GM12874 (cell line): ENCODE results near the gene ATG101.

Source experiments
- CTCF ChIP-seq: IDR thresholded peaks from 2 replicates; pipeline ENCODE4 v1.5.1; 2011; ENCODE audit warnings: low read depth, mild to moderate bottlenecking, control low read depth, low read length, moderate library complexity; ENCODE audit not compliant: insufficient read depth

ATG101 gene

GRCh38 chr12:52086366-52086765 lies 16.6 kb downstream of the ATG101 start:
- no peak for TF ChIP-seq CTCF

GRCh38 chr12:52086944-52087835 lies 17.4 kb downstream of the ATG101 start:
- no peak for TF ChIP-seq CTCF

GRCh38 chr12:52087961-52088820 lies 18.4 kb downstream of the ATG101 start:
- TF ChIP-seq CTCF = no peak

- TF ChIP-seq CTCF = no peak
Measured at GRCh38 chr12:52089491-52089890, 19.7 kb downstream of the ATG101 start.

- TF ChIP-seq CTCF = no peak
Measured at GRCh38 chr12:52090291-52090690, 20.5 kb downstream of the ATG101 start.

- no peak for TF ChIP-seq CTCF
Measured at GRCh38 chr12:52091061-52091460, 21.3 kb downstream of the ATG101 start.

- TF ChIP-seq CTCF = no peak
Measured at GRCh38 chr12:52091869-52092268, 22.1 kb downstream of the ATG101 start.
